ENCODE data around the gene MMD. TPM values are rescaled to one million over a fixed set of nuclear protein-coding genes. Genes with fewer than 3 reads are reported as not detected.

MMD gene
- total and polyA plus RNA-seq, 2 donors = 18.7 to 25.9 TPM

GRCh38 chr17:55384643-55385232 lies 36.9 kb downstream of the MMD start:
- no peaks in the 10 kb centered on the region for H3K4me1 ChIP-seq (ENCODE audit: insufficient read depth)
- H3K4me3 ChIP-seq (ENCODE audit: low read depth, low read length) = no peak overlapping the region
- WGBS = 77% methylated on average over 10 of the region's 10 CpGs
- DNase-seq (ENCODE audit: extremely low spot score) = no peak
- no peak overlapping the region for H3K27ac ChIP-seq (ENCODE audit: low read depth)
- H3K36me3 ChIP-seq (ENCODE audit: insufficient read depth) = no peaks in the 10 kb centered on the region

GRCh38 chr17:55383771-55384642 lies 37.6 kb downstream of the MMD start:
- H3K36me3 ChIP-seq (ENCODE audit: insufficient read depth) = no peaks in the 10 kb centered on the region
- 38% methylated on average over 7 of the region's 7 CpGs for WGBS
- DNase-seq (ENCODE audit: extremely low spot score) = no peak
- H3K4me1 ChIP-seq (ENCODE audit: insufficient read depth) = no peaks in the 10 kb centered on the region
- H3K4me3 ChIP-seq (ENCODE audit: low read depth, low read length) = no peak overlapping the region
- no peak overlapping the region for H3K27ac ChIP-seq (ENCODE audit: low read depth)

GRCh38 chr17:55381017-55381770 lies 40.4 kb downstream of the MMD start:
- no peak overlapping the region for H3K27ac ChIP-seq (ENCODE audit: low read depth)
- WGBS = 98% methylated on average over 8 of the region's 8 CpGs
- no peak for DNase-seq (ENCODE audit: extremely low spot score)
- no peaks in the 10 kb centered on the region for H3K36me3 ChIP-seq (ENCODE audit: insufficient read depth)
- no peak overlapping the region for H3K4me3 ChIP-seq (ENCODE audit: low read depth, low read length)
- no peaks in the 10 kb centered on the region for H3K4me1 ChIP-seq (ENCODE audit: insufficient read depth)

GRCh38 chr17:55377671-55378275 lies 43.9 kb downstream of the MMD start:
- no peak for DNase-seq (ENCODE audit: extremely low spot score)

GRCh38 chr17:55368706-55369105 lies 52.9 kb downstream of the MMD start:
- no peak for DNase-seq (ENCODE audit: extremely low spot score)
- H3K4me3 ChIP-seq (ENCODE audit: low read depth, low read length) = no peak overlapping the region
- H3K4me1 ChIP-seq (ENCODE audit: insufficient read depth) = no peaks in the 10 kb centered on the region
- WGBS = 57% methylated on average over 3 of the region's 3 CpGs
- no peak overlapping the region for H3K27ac ChIP-seq (ENCODE audit: low read depth)
- no peaks in the 10 kb centered on the region for H3K36me3 ChIP-seq (ENCODE audit: insufficient read depth)

More at GRCh38 chr17:55377671-55378275, 43.9 kb downstream of the MMD start:
- H3K4me1 ChIP-seq (ENCODE audit: insufficient read depth) = no peaks in the 10 kb centered on the region
- H3K36me3 ChIP-seq (ENCODE audit: insufficient read depth) = no peaks in the 10 kb centered on the region
- no peak overlapping the region for H3K27ac ChIP-seq (ENCODE audit: low read depth)
- H3K4me3 ChIP-seq (ENCODE audit: low read depth, low read length) = no peak overlapping the region
- WGBS = 85% methylated on average over 6 of the region's 6 CpGs

- WGBS = 75% methylated on average over 1 of the region's 1 CpG
- no peak for DNase-seq (ENCODE audit: extremely low spot score)
- Histone ChIP-seq H3K4me3 (ENCODE audit: low read depth, low read length) (no peak overlapping the region), H3K36me3 (ENCODE audit: insufficient read depth) (no peaks in the 10 kb centered on the region), H3K4me1 (ENCODE audit: insufficient read depth) (no peaks in the 10 kb centered on the region), H3K27ac (ENCODE audit: low read depth) (no peak overlapping the region)
Observed at GRCh38 chr17:55366020-55366481, 55.6 kb downstream of the MMD start.

GRCh38 chr17:55363033-55363432 lies 58.6 kb downstream of the MMD start:
- H3K4me1 ChIP-seq (ENCODE audit: insufficient read depth) = no peaks in the 10 kb centered on the region
- no peak overlapping the region for H3K27ac ChIP-seq (ENCODE audit: low read depth)
- no peak overlapping the region for H3K4me3 ChIP-seq (ENCODE audit: low read depth, low read length)
- DNase-seq (ENCODE audit: extremely low spot score) = no peak
- 86% methylated on average over 1 of the region's 1 CpG for WGBS
- no peaks in the 10 kb centered on the region for H3K36me3 ChIP-seq (ENCODE audit: insufficient read depth)

- Histone ChIP-seq H3K4me3 (ENCODE audit: low read depth, low read length) (no peak overlapping the region), H3K27ac (ENCODE audit: low read depth) (no peak overlapping the region), H3K4me1 (ENCODE audit: insufficient read depth) (no peaks in the 10 kb centered on the region), H3K36me3 (ENCODE audit: insufficient read depth) (no peaks in the 10 kb centered on the region)
- no peak for DNase-seq (ENCODE audit: extremely low spot score)
Observed at GRCh38 chr17:55360971-55361370, 60.7 kb downstream of the MMD start.

- WGBS = 41% methylated on average over 3 of the region's 3 CpGs
- no peak overlapping the region for H3K27ac ChIP-seq (ENCODE audit: low read depth)
- DNase-seq (ENCODE audit: extremely low spot score) = no peak
- no peaks in the 10 kb centered on the region for H3K36me3 ChIP-seq (ENCODE audit: insufficient read depth)
- H3K4me3 ChIP-seq (ENCODE audit: low read depth, low read length) = no peak overlapping the region
- no peaks in the 10 kb centered on the region for H3K4me1 ChIP-seq (ENCODE audit: insufficient read depth)
Observed at GRCh38 chr17:55356434-55357328, 65.0 kb downstream of the MMD start.

- Histone ChIP-seq H3K4me3 (ENCODE audit: low read depth, low read length) (no peak overlapping the region), H3K4me1 (ENCODE audit: insufficient read depth) (no peaks in the 10 kb centered on the region), H3K36me3 (ENCODE audit: insufficient read depth) (no peaks in the 10 kb centered on the region), H3K27ac (ENCODE audit: low read depth) (no peak overlapping the region)
- no peak for DNase-seq (ENCODE audit: extremely low spot score)
- 86% methylated on average over 2 of the region's 2 CpGs for WGBS
Observed at GRCh38 chr17:55354941-55355340, 66.7 kb downstream of the MMD start.

GRCh38 chr17:55354010-55354409 lies 67.6 kb downstream of the MMD start:
- Histone ChIP-seq H3K4me3 (ENCODE audit: low read depth, low read length) (no peak overlapping the region), H3K4me1 (ENCODE audit: insufficient read depth) (no peaks in the 10 kb centered on the region), H3K36me3 (ENCODE audit: insufficient read depth) (no peaks in the 10 kb centered on the region), H3K27ac (ENCODE audit: low read depth) (no peak overlapping the region)
- DNase-seq (ENCODE audit: extremely low spot score) = no peak
- WGBS = 78% methylated on average over 1 of the region's 1 CpG

GRCh38 chr17:55351226-55351625 lies 70.4 kb downstream of the MMD start:
- WGBS = 91% methylated on average over 1 of the region's 1 CpG
- no peak overlapping the region for H3K27ac ChIP-seq (ENCODE audit: low read depth)

GRCh38 chr17:55350825-55351205 lies 70.8 kb downstream of the MMD start:
- WGBS = 30% methylated on average over 2 of the region's 2 CpGs
- H3K4me3 ChIP-seq (ENCODE audit: low read depth, low read length) = no peak overlapping the region
- H3K27ac ChIP-seq (ENCODE audit: low read depth) = no peak overlapping the region
- no peaks in the 10 kb centered on the region for H3K4me1 ChIP-seq (ENCODE audit: insufficient read depth)
- H3K36me3 ChIP-seq (ENCODE audit: insufficient read depth) = no peaks in the 10 kb centered on the region
- no peak for DNase-seq (ENCODE audit: extremely low spot score)

More at GRCh38 chr17:55351226-55351625, 70.4 kb downstream of the MMD start:
- no peak for DNase-seq (ENCODE audit: extremely low spot score)
- Histone ChIP-seq H3K4me1 (ENCODE audit: insufficient read depth) (no peaks in the 10 kb centered on the region), H3K4me3 (ENCODE audit: low read depth, low read length) (no peak overlapping the region), H3K36me3 (ENCODE audit: insufficient read depth) (no peaks in the 10 kb centered on the region)
